Liver (tissue), 9 donors: ENCODE data around the gene NOL4. TPM values are rescaled to one million over a fixed set of nuclear protein-coding genes. Genes with fewer than 3 reads are reported as not detected.

Experiments
- DNase-seq: peaks from one replicate; pipeline ENCODE4 v3.0.0-alpha.2; 2017; ENCODE audit warnings: low spot score
- H3K27ac ChIP-seq, 2 donors: one replicate each; pipeline ENCODE4 v1.7.0; 2013; ENCODE audit warnings: inconsistent platforms in 2 of 2, low read length in 2 of 2, control low read depth in 1 of 2, low read depth in 1 of 2, mild to moderate bottlenecking in 1 of 2
- H3K27me3 ChIP-seq, 4 donors: one replicate each; pipeline versions ENCODE4 v1.6.1 to v1.7.0; 2013; ENCODE audit warnings: low read length in 3 of 4, inconsistent platforms in 1 of 4, mild to moderate bottlenecking in 1 of 4, moderate library complexity in 1 of 4; ENCODE audit not compliant: control insufficient read depth in 4 of 4, insufficient read depth in 4 of 4
- H3K36me3 ChIP-seq, 4 donors: one replicate each; pipeline versions ENCODE4 v1.6.1 to v1.7.0; 2013; ENCODE audit warnings: low read length in 3 of 4, mild to moderate bottlenecking in 3 of 4, low read depth in 1 of 4, moderate library complexity in 1 of 4; ENCODE audit not compliant: control insufficient read depth in 4 of 4, insufficient read depth in 3 of 4
- H3K4me1 ChIP-seq, 4 donors: one replicate each; pipeline versions ENCODE4 v1.6.1 to v1.7.0; 2013; ENCODE audit warnings: low read length in 3 of 4, mild to moderate bottlenecking in 3 of 4, moderate library complexity in 1 of 4; ENCODE audit not compliant: control insufficient read depth in 4 of 4, insufficient read depth in 4 of 4
- H3K4me3 ChIP-seq, 3 donors: one replicate each; pipeline versions ENCODE4 v1.6.1 to v1.7.0; 2013; ENCODE audit warnings: low read length in 3 of 3, control low read depth in 1 of 3, low read depth in 1 of 3, mild to moderate bottlenecking in 1 of 3
- H3K9ac ChIP-seq, 2 donors: one replicate each; pipeline ENCODE4 v1.7.0; 2013; ENCODE audit warnings: low read length in 2 of 2, mild to moderate bottlenecking in 2 of 2, moderate library complexity in 2 of 2, control low read depth in 1 of 2, low read depth in 1 of 2
- H3K9me3 ChIP-seq, 4 donors: one replicate each; pipeline versions ENCODE4 v1.6.1 to v1.7.0; 2013; ENCODE audit warnings: low read length in 3 of 4; ENCODE audit not compliant: control insufficient read depth in 4 of 4
- EGR1 ChIP-seq, 2 donors: IDR thresholded peaks; 2 replicates each; pipeline ENCODE4 v1.6.1; 2016 to 2018; ENCODE audit warnings: antibody characterized with exemption in 2 of 2, low read depth in 2 of 2
- FOXA1 ChIP-seq: IDR thresholded peaks from 2 replicates; pipeline ENCODE4 v1.6.1; 2016; ENCODE audit warnings: antibody characterized with exemption
- FOXA2 ChIP-seq: IDR thresholded peaks from 2 replicates; pipeline ENCODE4 v1.6.1; 2016; ENCODE audit warnings: antibody characterized with exemption
- GABPA ChIP-seq, 2 donors: IDR thresholded peaks in 1 of 2; conservative IDR thresholded peaks in 1 of 2; 2 replicates each; pipeline ENCODE4 v1.6.1; 2016; ENCODE audit warnings: antibody characterized with exemption in 2 of 2, mild to moderate bottlenecking in 1 of 2, moderate library complexity in 1 of 2
- HNF4A ChIP-seq, 2 donors: conservative IDR thresholded peaks; 2 replicates each; pipeline ENCODE4 v1.6.1; 2016; ENCODE audit warnings: antibody characterized with exemption in 2 of 2, mild to moderate bottlenecking in 2 of 2
- HNF4G ChIP-seq: IDR thresholded peaks from 2 replicates; pipeline ENCODE4 v1.6.1; 2016; ENCODE audit warnings: antibody characterized with exemption
- JUND ChIP-seq, 2 donors: IDR thresholded peaks; 2 replicates each; pipeline ENCODE4 v1.6.1; 2016; ENCODE audit warnings: antibody characterized with exemption in 2 of 2
- NR2F2 ChIP-seq: IDR thresholded peaks from 2 replicates; pipeline ENCODE4 v1.6.1; 2016; ENCODE audit warnings: antibody characterized with exemption
- RAD21 ChIP-seq, 2 donors: IDR thresholded peaks; 2 replicates each; pipeline ENCODE4 v1.6.1; 2016; ENCODE audit warnings: antibody characterized with exemption in 2 of 2, mild to moderate bottlenecking in 2 of 2
- RXRA ChIP-seq, 2 donors: IDR thresholded peaks; 2 replicates each; pipeline ENCODE4 v1.6.1; 2017 to 2018; ENCODE audit warnings: antibody characterized with exemption in 2 of 2, mild to moderate bottlenecking in 1 of 2
- SP1 ChIP-seq: IDR thresholded peaks from 2 replicates; pipeline ENCODE4 v1.6.1; 2018; ENCODE audit warnings: antibody characterized with exemption, mild to moderate bottlenecking
- TAF1 ChIP-seq: conservative IDR thresholded peaks from 2 replicates; pipeline ENCODE4 v1.6.1; 2016; ENCODE audit warnings: antibody characterized with exemption, mild to moderate bottlenecking
- YY1 ChIP-seq: IDR thresholded peaks from 2 replicates; pipeline ENCODE4 v1.6.1; 2016; ENCODE audit warnings: antibody characterized with exemption, mild to moderate bottlenecking
- WGBS: extraction: QIAGEN DNeasy Blood & Tissue Kit; methylation state at CpG from one replicate; pipeline ENCODE4 v1.1.7; 2013; 5-methylcytosine and 5-hydroxymethylcytosine counted together
- polyA plus RNA-seq, 2 donors: library from polyadenylated mRNA; stranded (reverse) in 1 of 2; unstranded in 1 of 2; fragments of 200-250 nt in 1 of 2; fragments of >200 nt in 1 of 2; fragmentation: Nextera tagmentation in 1 of 2; extraction: Ambion mirVana in 1 of 2; gene quantifications; one replicate each; pipeline versions ENCODE4 v1.2.1 to v1.2.3, GENCODE V29; 2013 to 2015
- total RNA-seq, 2 donors: library from RNA; depleted of rRNA; stranded (reverse); fragments of >200 nt; gene quantifications; one replicate each; pipeline ENCODE4 v1.2.3, GENCODE V29; 2014
- TF ChIP-seq, protein P1 (sequence below): fragments of 150-350 bp; IDR thresholded peaks from 2 replicates; pipeline ENCODE4 v1.5.1; 2017; ENCODE audit warnings: improper control_type of control experiment, low read depth, low read length; ENCODE audit not compliant: missing input control
- TF ChIP-seq, protein P2 (sequence below): IDR thresholded peaks from 2 replicates; pipeline ENCODE4 v1.6.1; 2016; ENCODE audit warnings: antibody characterized with exemption, mild to moderate bottlenecking
- TF ChIP-seq, protein P3 (sequence below): IDR thresholded peaks from 2 replicates; pipeline ENCODE4 v1.6.1; 2016; ENCODE audit warnings: antibody characterized with exemption
- donor health status: healthy.
- donor health status: healthy.
- donor health status: healthy.
- donor health status: healthy.
- donor health status: healthy.

Gene NOL4
- total and polyA plus RNA-seq, 4 donors = 0.03 to 0.65 (median 0.16) TPM

DNA sequence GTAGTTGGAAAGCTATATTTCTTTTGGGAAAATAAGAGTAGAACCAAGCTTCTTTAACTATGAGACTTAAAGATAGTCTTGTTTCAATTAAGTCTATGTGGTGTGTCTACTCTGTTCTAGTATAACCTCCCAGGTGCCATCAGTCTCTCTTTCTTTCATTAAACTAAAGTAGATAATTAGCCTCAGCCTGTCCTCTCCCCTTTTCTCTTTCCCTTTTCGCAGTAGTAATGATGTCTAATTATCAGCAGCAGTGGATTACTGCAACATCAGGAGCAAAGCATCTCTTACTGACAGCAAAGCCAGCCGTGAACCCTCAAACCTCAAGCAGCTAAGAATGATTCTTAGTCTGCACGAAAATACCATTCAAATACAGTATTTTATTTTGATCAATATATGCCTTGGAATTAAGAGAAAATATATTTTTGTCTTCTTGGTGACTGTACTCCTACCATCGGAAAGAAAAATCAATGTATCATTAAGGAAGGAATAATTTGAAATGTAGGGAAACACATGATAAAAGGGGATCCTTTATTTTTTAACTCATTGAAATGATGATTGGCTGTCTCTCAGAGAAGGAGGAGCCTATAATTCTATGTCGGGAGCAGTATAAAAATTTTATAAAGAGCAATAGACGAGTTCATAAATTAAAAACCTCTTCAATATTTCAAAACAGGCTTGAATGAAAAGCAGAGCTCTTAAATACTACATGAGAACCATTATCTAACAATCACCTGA lies 4.5 kb downstream of the NOL4 start:
- H3K27me3 ChIP-seq = peaks cover 0 to 11% (median 7%) of the 10 kb centered on the region in 4 donors
- WGBS = 62% methylated on average over 6 of the region's 6 CpGs

DNA sequence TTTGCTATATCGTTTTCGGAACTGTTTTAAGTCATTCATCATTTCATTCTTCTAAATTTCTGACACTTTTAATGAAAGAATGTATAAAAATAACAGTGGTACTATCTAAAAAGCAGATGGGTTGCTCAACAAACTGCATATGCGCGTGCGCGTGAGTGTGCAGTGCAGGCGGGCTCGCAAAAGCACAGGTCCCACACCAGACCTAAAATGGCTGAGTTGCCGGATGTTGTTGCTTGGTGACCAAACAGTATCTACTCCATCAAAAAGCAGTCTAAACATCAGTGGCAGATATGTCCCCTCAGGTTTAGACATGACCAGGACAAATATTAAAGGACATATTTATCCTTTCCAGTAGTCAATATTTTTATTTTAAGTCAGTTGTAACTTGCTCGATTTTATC lies 5.1 kb downstream of the NOL4 start:
- DNase-seq = no peak
- H3K4me3 ChIP-seq = no peak overlapping the region
- 89% methylated on average over 10 of the region's 10 CpGs for WGBS
- no peaks in the 10 kb centered on the region for H3K9me3 ChIP-seq
- no peaks in the 10 kb centered on the region for H3K36me3 ChIP-seq
- peaks cover 8 to 30% (median 29%) of the 10 kb centered on the region in 4 donors for H3K4me1 ChIP-seq
- no peak overlapping the region for H3K9ac ChIP-seq
- H3K27me3 ChIP-seq = peaks cover 0 to 11% (median 6%) of the 10 kb centered on the region in 4 donors
- no peak overlapping the region for H3K27ac ChIP-seq
- TF ChIP-seq HNF4G (no peak), RXRA (IDR thresholded peaks at IDR 0.05) (no peak), TAF1 (no peak), EGR1 (IDR thresholded peaks at IDR 0.05; ENCODE audit: low read depth in 2 of 2) (no peak), FOXA2 (no peak), FOXA1 (no peak), NR2F2 (no peak), SP1 (no peak)
- TF ChIP-seq, protein P1, sequence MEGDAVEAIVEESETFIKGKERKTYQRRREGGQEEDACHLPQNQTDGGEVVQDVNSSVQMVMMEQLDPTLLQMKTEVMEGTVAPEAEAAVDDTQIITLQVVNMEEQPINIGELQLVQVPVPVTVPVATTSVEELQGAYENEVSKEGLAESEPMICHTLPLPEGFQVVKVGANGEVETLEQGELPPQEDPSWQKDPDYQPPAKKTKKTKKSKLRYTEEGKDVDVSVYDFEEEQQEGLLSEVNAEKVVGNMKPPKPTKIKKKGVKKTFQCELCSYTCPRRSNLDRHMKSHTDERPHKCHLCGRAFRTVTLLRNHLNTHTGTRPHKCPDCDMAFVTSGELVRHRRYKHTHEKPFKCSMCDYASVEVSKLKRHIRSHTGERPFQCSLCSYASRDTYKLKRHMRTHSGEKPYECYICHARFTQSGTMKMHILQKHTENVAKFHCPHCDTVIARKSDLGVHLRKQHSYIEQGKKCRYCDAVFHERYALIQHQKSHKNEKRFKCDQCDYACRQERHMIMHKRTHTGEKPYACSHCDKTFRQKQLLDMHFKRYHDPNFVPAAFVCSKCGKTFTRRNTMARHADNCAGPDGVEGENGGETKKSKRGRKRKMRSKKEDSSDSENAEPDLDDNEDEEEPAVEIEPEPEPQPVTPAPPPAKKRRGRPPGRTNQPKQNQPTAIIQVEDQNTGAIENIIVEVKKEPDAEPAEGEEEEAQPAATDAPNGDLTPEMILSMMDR = no peak
- TF ChIP-seq, protein P2, sequence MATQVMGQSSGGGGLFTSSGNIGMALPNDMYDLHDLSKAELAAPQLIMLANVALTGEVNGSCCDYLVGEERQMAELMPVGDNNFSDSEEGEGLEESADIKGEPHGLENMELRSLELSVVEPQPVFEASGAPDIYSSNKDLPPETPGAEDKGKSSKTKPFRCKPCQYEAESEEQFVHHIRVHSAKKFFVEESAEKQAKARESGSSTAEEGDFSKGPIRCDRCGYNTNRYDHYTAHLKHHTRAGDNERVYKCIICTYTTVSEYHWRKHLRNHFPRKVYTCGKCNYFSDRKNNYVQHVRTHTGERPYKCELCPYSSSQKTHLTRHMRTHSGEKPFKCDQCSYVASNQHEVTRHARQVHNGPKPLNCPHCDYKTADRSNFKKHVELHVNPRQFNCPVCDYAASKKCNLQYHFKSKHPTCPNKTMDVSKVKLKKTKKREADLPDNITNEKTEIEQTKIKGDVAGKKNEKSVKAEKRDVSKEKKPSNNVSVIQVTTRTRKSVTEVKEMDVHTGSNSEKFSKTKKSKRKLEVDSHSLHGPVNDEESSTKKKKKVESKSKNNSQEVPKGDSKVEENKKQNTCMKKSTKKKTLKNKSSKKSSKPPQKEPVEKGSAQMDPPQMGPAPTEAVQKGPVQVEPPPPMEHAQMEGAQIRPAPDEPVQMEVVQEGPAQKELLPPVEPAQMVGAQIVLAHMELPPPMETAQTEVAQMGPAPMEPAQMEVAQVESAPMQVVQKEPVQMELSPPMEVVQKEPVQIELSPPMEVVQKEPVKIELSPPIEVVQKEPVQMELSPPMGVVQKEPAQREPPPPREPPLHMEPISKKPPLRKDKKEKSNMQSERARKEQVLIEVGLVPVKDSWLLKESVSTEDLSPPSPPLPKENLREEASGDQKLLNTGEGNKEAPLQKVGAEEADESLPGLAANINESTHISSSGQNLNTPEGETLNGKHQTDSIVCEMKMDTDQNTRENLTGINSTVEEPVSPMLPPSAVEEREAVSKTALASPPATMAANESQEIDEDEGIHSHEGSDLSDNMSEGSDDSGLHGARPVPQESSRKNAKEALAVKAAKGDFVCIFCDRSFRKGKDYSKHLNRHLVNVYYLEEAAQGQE = no peak
- TF ChIP-seq, protein P3, sequence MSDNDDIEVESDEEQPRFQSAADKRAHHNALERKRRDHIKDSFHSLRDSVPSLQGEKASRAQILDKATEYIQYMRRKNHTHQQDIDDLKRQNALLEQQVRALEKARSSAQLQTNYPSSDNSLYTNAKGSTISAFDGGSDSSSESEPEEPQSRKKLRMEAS = no peak

More for the DNA sequence above, 4.5 kb downstream of the NOL4 start:
- no peaks in the 10 kb centered on the region for H3K9me3 ChIP-seq
- no peak for TF ChIP-seq JUND (IDR thresholded peaks at IDR 0.05)
- TF ChIP-seq RAD21 (IDR thresholded peaks at IDR 0.05) = no peak
- no peak for TF ChIP-seq RXRA (IDR thresholded peaks at IDR 0.05)
- TF ChIP-seq TAF1 = no peak
- TF ChIP-seq, protein P1 = no peak
- TF ChIP-seq, protein P2 = no peak
- no peak for TF ChIP-seq SP1
- no peak for TF ChIP-seq NR2F2
- no peak for TF ChIP-seq HNF4A (conservative IDR thresholded peaks at IDR 0.05)
- no peak for TF ChIP-seq EGR1 (IDR thresholded peaks at IDR 0.05; ENCODE audit: low read depth in 2 of 2)
- TF ChIP-seq GABPA (IDR thresholded peaks at IDR 0.05 in 1 of 2, conservative IDR thresholded peaks at IDR 0.05 in 1 of 2) = no peak
- no peak for TF ChIP-seq YY1
- H3K36me3 ChIP-seq = no peaks in the 10 kb centered on the region
- H3K27ac ChIP-seq = no peak overlapping the region
- no peak overlapping the region for H3K4me3 ChIP-seq
- no peak for DNase-seq
- no peak overlapping the region for H3K9ac ChIP-seq
- peaks cover 8 to 33% (median 31%) of the 10 kb centered on the region in 4 donors for H3K4me1 ChIP-seq
